ENCODE measurements around the gene COL8A2. TPM values are rescaled to one million over a fixed set of nuclear protein-coding genes. Genes with fewer than 3 reads are reported as not detected.
"Not testable (repeated sequence)": the region's sequence is repeated elsewhere in the genome, so short reads cannot be mapped to it uniquely, and the experiment has no call there.

The COL8A2 gene
- total RNA-seq, 6 experiments from 2014 or later, result 0.18 to 0.74 (median 0.52) TPM

- Histone ChIP-seq H3K4me1 (peaks cover 0 to 9% (median 1%) of the 10 kb centered on the region in 4 donors), H3K9me3 (no peaks in the 10 kb centered on the region), H3K27ac (peak overlapping the region; percentile 58 to 66 (median 65)), H3K4me3 (no peak overlapping the region), H3K36me3 (no peaks in the 10 kb centered on the region), H3K27me3 (no peaks in the 10 kb centered on the region)
- DNase-seq (no peak), ATAC-seq (peak; percentile 19 to 51 (median 34))
- WGBS (ENCODE audit: insufficient coverage, low coverage, low lambda C conversion rate, missing lambda C conversion rate), result 22% methylated on average over 9 of the region's 14 CpGs
- intact Hi-C loops (cut with DNase I), result no loop called here
- TF ChIP-seq CTCF (IDR thresholded peaks at IDR 0.05) (no peak), POLR2A (IDR thresholded peaks at IDR 0.05) (no peak)
Measured at GRCh38 chr1:36161641-36162531, 36.9 kb upstream of the COL8A2 start.

GRCh38 chr1:36160949-36161485, 36.0 kb upstream of the COL8A2 start:
- WGBS (ENCODE audit: insufficient coverage, low coverage, low lambda C conversion rate, missing lambda C conversion rate), result 41% methylated on average over 4 of the region's 12 CpGs
- no peaks in the 10 kb centered on the region for H3K36me3 ChIP-seq
- ATAC-seq, result peak; percentile 38 to 48 (median 42)

GRCh38 chr1:36160388-36160948, 35.4 kb upstream of the COL8A2 start:
- Histone ChIP-seq H3K9me3 (no peaks in the 10 kb centered on the region), H3K36me3 (no peaks in the 10 kb centered on the region), H3K27me3 (no peaks in the 10 kb centered on the region), H3K4me3 (peak overlapping the region in 1 of 3 donors; percentile 17), H3K27ac (peak overlapping the region; percentile 58 to 66 (median 65)), H3K4me1 (peaks cover 0 to 9% (median 1%) of the 10 kb centered on the region in 4 donors)
- intact Hi-C loops (cut with DNase I), result no loop called here
- WGBS (ENCODE audit: insufficient coverage, low coverage, low lambda C conversion rate, missing lambda C conversion rate), result no CpG with 5 or more reads among the region's 4 CpGs
- ATAC-seq (no peak), DNase-seq (no peak)
- no peak for TF ChIP-seq CTCF (IDR thresholded peaks at IDR 0.05)
- no peak for TF ChIP-seq POLR2A (IDR thresholded peaks at IDR 0.05)

More at GRCh38 chr1:36160949-36161485, 36.0 kb upstream of the COL8A2 start:
- H3K27ac ChIP-seq, result peak overlapping the region; percentile 58 to 66 (median 65)
- TF ChIP-seq CTCF (IDR thresholded peaks at IDR 0.05), result no peak
- TF ChIP-seq POLR2A (IDR thresholded peaks at IDR 0.05), result no peak
- peak in 2 of 3 donors; percentile 56 to 69 for DNase-seq
- intact Hi-C loops (cut with DNase I), result no loop called here
- H3K27me3 ChIP-seq, result no peaks in the 10 kb centered on the region
- peak overlapping the region; percentile 17 to 26 (median 21) for H3K4me3 ChIP-seq
- H3K4me1 ChIP-seq, result peaks cover 0 to 9% (median 1%) of the 10 kb centered on the region in 4 donors
- H3K9me3 ChIP-seq, result no peaks in the 10 kb centered on the region

GRCh38 chr1:36159614-36160387, 34.8 kb upstream of the COL8A2 start:
- Histone ChIP-seq H3K36me3 (no peaks in the 10 kb centered on the region), H3K27me3 (no peaks in the 10 kb centered on the region), H3K27ac (peak overlapping the region in 1 of 3 donors; percentile 66), H3K9me3 (no peaks in the 10 kb centered on the region), H3K4me1 (peaks cover 0 to 15% (median 1%) of the 10 kb centered on the region in 4 donors), H3K4me3 (no peak overlapping the region)
- no peak for ATAC-seq
- DNase-seq, result no peak
- TF ChIP-seq CTCF (IDR thresholded peaks at IDR 0.05) (no peak), POLR2A (IDR thresholded peaks at IDR 0.05) (no peak)
- WGBS (ENCODE audit: insufficient coverage, low coverage, low lambda C conversion rate, missing lambda C conversion rate), result 74% methylated on average over 5 of the region's 10 CpGs
- intact Hi-C loops (cut with DNase I), result no loop called here

- H3K36me3 ChIP-seq; H3K27me3 ChIP-seq; DNase-seq; H3K9me3 ChIP-seq; H3K4me3 ChIP-seq; H3K27ac ChIP-seq; intact Hi-C loops (cut with DNase I); ATAC-seq: not testable (repeated sequence)
- 94% methylated on average over 10 of the region's 10 CpGs for WGBS (ENCODE audit: insufficient coverage, low coverage, low lambda C conversion rate, missing lambda C conversion rate)
- peaks cover 0 to 15% (median 1%) of the 10 kb centered on the region in 4 donors for H3K4me1 ChIP-seq
Measured at GRCh38 chr1:36158827-36159252, 33.8 kb upstream of the COL8A2 start.

Data from right lobe of liver (tissue), 6 donors.